GM23248 (cell line): ENCODE results near the gene SLCO6A1. TPM values are rescaled to one million over a fixed set of nuclear protein-coding genes. Genes with fewer than 3 reads are reported as not detected.

Experiments used
- DNase-seq: peaks from one replicate; pipeline ENCODE4 v3.0.0-alpha.2; 2015
- H2AFZ ChIP-seq: fragments of 200-600 bp; sonication (generic); 2 replicates; pipeline ENCODE4 v1.6.1; 2016; ENCODE audit warnings: antibody characterized with exemption
- H3F3A ChIP-seq: fragments of 200-600 bp; sonication (generic); 2 replicates; pipeline ENCODE4 v1.6.1; 2016; ENCODE audit warnings: mild to moderate bottlenecking, antibody characterized with exemption, mixed run types; ENCODE audit not compliant: insufficient read depth
- H3K27ac ChIP-seq: fragments of 200-600 bp; sonication (generic); 2 replicates; pipeline ENCODE4 v1.5.1; 2016; ENCODE audit warnings: mild to moderate bottlenecking
- H3K27me3 ChIP-seq: fragments of 200-600 bp; sonication (generic); replicated peaks from 2 replicates; pipeline ENCODE4 v1.6.1; 2016; ENCODE audit warnings: mild to moderate bottlenecking; ENCODE audit not compliant: insufficient read depth
- H3K36me3 ChIP-seq: fragments of 200-600 bp; sonication (generic); 2 replicates; pipeline ENCODE4 v1.6.1; 2016; ENCODE audit warnings: low read depth, mild to moderate bottlenecking
- H3K4me1 ChIP-seq: fragments of 200-600 bp; sonication (generic); 2 replicates; pipeline ENCODE4 v1.6.1; 2016; ENCODE audit warnings: mild to moderate bottlenecking; ENCODE audit not compliant: insufficient read depth
- H3K4me2 ChIP-seq: fragments of 200-600 bp; sonication (generic); one replicate; pipeline ENCODE4 v1.6.1; 2016; ENCODE audit warnings: mild to moderate bottlenecking; ENCODE audit not compliant: unreplicated experiment
- H3K4me3 ChIP-seq: fragments of 200-600 bp; sonication (generic); 2 replicates; pipeline ENCODE4 v1.5.1; 2016; ENCODE audit warnings: mild to moderate bottlenecking
- H3K79me2 ChIP-seq: fragments of 200-600 bp; sonication (generic); 2 replicates; pipeline ENCODE4 v1.6.1; 2016; ENCODE audit warnings: mild to moderate bottlenecking; ENCODE audit not compliant: insufficient read depth
- H3K9ac ChIP-seq: fragments of 200-600 bp; sonication (generic); 2 replicates; pipeline ENCODE4 v1.6.1; 2016; ENCODE audit warnings: mild to moderate bottlenecking
- H3K9me2 ChIP-seq: fragments of 200-600 bp; sonication (generic); 2 replicates; pipeline ENCODE4 v1.6.1; 2016; ENCODE audit warnings: mixed run types, mild to moderate bottlenecking, moderate library complexity; ENCODE audit not compliant: insufficient read depth
- H3K9me3 ChIP-seq: fragments of 200-600 bp; sonication (generic); one replicate; pipeline ENCODE4 v1.6.1; 2017; ENCODE audit warnings: low read depth
- H4K20me1 ChIP-seq: fragments of 200-600 bp; sonication (generic); 2 replicates; pipeline ENCODE4 v1.6.0; 2016; ENCODE audit not compliant: insufficient read depth
- EZH2 ChIP-seq: fragments of 200-600 bp; sonication (generic); IDR thresholded peaks from 2 replicates; pipeline ENCODE4 v1.6.1; 2018; ENCODE audit warnings: antibody characterized with exemption, mild to moderate bottlenecking; ENCODE audit not compliant: insufficient read depth, poor library complexity, severe bottlenecking
- EZH2phosphoT487 ChIP-seq: fragments of 200-600 bp; sonication (generic); IDR thresholded peaks from 2 replicates; pipeline ENCODE4 v1.6.1; 2018; ENCODE audit warnings: antibody characterized with exemption, moderate library complexity, mild to moderate bottlenecking, low read depth; ENCODE audit not compliant: insufficient read depth
- WGBS, 2 experiments: methylation state at CpG; one replicate each; pipeline ENCODE4 v1.1.6; 2015 to 2017; ENCODE audit warnings: low lambda C conversion rate in 2 of 2, low coverage in 1 of 2; ENCODE audit errors: missing lambda C conversion rate in 2 of 2; 5-methylcytosine and 5-hydroxymethylcytosine counted together
- in situ Hi-C: fragments of 300-500 bp; cut with MboI; formaldehyde crosslinking; loops from 2 replicates; pipeline ENCODE4 v1.15.0; 2020
- polyA plus RNA-seq: library from polyadenylated mRNA; unstranded; fragments of >200 nt; fragmentation: Nextera tagmentation; extraction: Ambion mirVana; gene quantifications from 2 replicates; pipeline ENCODE4 v1.2.1, GENCODE V29; 2016
- total RNA-seq: library from RNA; depleted of rRNA; stranded (reverse); fragments of >200 nt; shearing (Covaris generic); gene quantifications from 2 replicates; pipeline ENCODE4 v1.2.3, GENCODE V29; 2014; rRNA removed

Gene SLCO6A1
- total and polyA plus RNA-seq, 2 experiments from 2014 or later: not detected

GRCh38 chr5:102341681-102342288 is 157.0 kb downstream of the SLCO6A1 start:
- no peak for DNase-seq
- Histone ChIP-seq H3F3A (no peaks in the 10 kb centered on the region), H3K4me3 (no peak overlapping the region), H4K20me1 (no peaks in the 10 kb centered on the region), H3K27ac (no peak overlapping the region), H3K9me2 (no peaks in the 10 kb centered on the region), H3K4me2 (no peak overlapping the region), H3K36me3 (no peaks in the 10 kb centered on the region), H3K27me3 (no peaks in the 10 kb centered on the region), H3K9ac (no peak overlapping the region), H3K79me2 (no peaks in the 10 kb centered on the region), H3K9me3 (no peaks in the 10 kb centered on the region), H3K4me1 (no peaks in the 10 kb centered on the region), H2AFZ (no peak overlapping the region)
- WGBS, 2 experiments: 4 to 6% methylated on average over 2 of the region's 2 CpGs
- TF ChIP-seq EZH2phosphoT487 (no peak), EZH2 (no peak)
- in situ Hi-C loops: no loop called here

DNA sequence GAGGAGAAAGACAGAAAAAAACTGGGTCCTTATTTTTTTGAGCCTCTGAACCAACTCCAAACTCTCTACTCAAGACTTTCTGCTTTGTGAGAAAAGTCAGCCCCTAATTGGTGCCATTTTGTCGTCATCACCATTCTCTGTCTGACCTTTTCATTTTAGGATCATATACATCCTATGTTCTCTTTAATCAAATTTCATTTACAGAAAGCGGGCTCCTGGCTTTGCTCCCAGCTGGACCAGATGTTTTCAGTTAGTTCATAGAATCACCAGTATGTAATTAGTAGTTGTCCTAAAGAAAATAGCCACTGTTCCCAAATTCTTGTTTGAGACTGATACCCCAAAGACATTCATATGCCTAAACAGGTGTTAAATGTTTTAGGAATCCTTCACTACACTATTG is 174.1 kb downstream of the SLCO6A1 start:
- Histone ChIP-seq H3K9me2 (no peaks in the 10 kb centered on the region), H2AFZ (no peak overlapping the region)
- WGBS, 2 experiments: 0 to 3% methylated on average over 2 of the region's 2 CpGs

More for the DNA sequence above, 174.1 kb downstream of the SLCO6A1 start:
- Histone ChIP-seq H3K27me3 (no peaks in the 10 kb centered on the region), H3K79me2 (no peaks in the 10 kb centered on the region), H3K9ac (no peak overlapping the region), H3K4me3 (no peak overlapping the region), H3K36me3 (no peaks in the 10 kb centered on the region), H3K4me2 (no peak overlapping the region), H3K9me3 (no peaks in the 10 kb centered on the region), H3K4me1 (no peaks in the 10 kb centered on the region), H3K27ac (no peak overlapping the region), H4K20me1 (no peaks in the 10 kb centered on the region), H3F3A (no peaks in the 10 kb centered on the region)
- in situ Hi-C loops: no loop called here
- no peak for DNase-seq
- no peak for TF ChIP-seq EZH2

Other genes starting within 250 kb of the SLCO6A1 start
- not detected in 2 replicates for gene SLCO4C1, start 202.7 kb downstream of the SLCO6A1 start, total RNA-seq
- not detected in 2 replicates for gene SLCO4C1, start 202.7 kb downstream of the SLCO6A1 start, polyA plus RNA-seq